NCI-H526 treated with DMSO at 0.1 percent for 48 hours (cell line): ENCODE measurements around the gene DOHH.
"Not testable (repeated sequence)": the region's sequence is repeated elsewhere in the genome, so short reads cannot be mapped to it uniquely, and the experiment has no call there.

ENCODE experiments used
- DNase-seq: peaks from one replicate; lab custom pipeline; 2025; lab: John Stamatoyannopoulos, UW

Gene DOHH

DNA sequence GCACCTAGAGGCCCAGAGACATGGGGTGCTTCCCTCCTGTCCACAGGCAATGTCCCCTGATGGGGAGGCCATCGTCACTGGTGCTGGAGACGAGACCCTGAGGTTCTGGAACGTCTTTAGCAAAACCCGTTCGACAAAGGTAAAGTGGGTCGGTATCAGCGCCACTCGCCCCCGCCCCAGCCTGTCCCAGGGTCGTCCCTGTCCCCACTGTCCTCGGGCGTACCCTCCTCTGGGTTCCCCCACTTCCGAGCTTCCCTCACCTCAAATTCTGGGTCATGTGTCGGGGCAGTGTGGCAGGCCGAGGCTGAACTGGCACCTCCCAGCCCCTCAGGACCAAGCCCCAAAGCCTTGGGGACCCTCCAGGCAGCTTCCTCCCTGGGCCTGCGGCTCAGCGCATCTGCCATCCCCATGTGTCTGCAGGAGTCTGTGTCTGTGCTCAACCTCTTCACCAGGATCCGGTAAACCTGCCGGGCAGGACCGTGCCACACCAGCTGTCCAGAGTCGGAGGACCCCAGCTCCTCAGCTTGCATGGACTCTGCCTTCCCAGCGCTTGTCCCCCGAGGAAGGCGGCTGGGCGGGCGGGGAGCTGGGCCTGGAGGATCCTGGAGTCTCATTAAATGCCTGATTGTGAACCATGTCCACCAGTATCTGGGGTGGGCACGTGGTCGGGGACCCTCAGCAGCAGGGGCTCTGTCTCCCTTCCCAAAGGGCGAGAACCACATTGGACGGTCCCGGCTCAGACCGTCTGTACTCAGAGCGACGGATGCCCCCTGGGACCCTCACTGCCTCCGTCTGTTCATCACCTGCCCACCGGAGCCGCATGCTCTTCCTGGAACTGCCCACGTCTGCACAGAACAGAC, 34.1 kb upstream of the DOHH start:
- no peak for DNase-seq

DNA sequence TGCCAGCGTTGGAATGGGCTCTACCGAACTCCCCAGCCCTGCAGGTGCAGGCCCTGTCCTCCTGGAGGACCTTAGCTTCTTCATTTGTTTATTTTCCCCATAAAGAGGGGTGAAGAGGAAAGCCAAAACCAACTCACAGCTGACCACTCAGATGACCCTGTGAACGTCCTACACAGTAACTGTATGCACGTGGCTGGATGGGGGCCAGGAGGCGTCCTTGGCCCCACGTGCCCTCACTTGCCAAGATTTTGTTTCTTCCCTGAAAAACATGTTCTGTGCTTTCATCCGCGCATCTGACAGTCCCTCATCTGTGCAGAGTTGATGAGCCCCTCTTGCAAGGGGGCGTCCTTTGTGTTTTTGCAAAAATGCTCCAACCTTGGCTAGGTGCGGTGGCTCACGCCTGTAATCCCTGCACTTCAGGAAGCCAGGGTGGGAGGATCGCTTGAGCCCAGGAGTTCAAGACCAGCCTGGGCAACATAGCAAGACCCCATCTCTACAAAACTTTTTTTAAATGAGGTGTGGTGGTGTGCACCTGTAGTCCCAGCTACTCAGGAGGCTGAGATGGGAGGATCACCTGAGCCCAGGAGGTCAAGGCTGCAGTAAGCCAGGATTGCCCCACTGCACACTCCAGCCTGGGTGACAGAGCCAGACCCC, 33.2 kb upstream of the DOHH start:
- DNase-seq = no peak

DNA sequence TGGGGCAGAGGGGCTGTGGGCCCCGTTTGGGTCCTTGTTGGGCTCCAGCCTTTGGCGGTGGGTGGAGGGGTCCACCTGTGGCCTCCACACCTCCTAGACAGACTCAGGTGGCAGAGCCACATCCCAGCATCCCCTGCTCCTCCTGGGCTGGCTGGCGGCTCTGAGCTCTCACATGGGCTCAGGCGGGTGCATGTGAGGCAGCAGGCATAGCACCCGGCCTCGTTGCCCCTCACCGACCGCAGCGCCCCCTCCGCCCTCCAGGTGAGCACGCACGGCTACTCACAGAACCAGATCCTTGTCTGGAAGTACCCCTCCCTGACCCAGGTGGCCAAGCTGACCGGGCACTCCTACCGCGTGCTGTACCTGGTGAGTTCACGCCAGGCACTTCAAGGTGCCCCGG, 32.6 kb upstream of the DOHH start:
- DNase-seq = no peak

DNA sequence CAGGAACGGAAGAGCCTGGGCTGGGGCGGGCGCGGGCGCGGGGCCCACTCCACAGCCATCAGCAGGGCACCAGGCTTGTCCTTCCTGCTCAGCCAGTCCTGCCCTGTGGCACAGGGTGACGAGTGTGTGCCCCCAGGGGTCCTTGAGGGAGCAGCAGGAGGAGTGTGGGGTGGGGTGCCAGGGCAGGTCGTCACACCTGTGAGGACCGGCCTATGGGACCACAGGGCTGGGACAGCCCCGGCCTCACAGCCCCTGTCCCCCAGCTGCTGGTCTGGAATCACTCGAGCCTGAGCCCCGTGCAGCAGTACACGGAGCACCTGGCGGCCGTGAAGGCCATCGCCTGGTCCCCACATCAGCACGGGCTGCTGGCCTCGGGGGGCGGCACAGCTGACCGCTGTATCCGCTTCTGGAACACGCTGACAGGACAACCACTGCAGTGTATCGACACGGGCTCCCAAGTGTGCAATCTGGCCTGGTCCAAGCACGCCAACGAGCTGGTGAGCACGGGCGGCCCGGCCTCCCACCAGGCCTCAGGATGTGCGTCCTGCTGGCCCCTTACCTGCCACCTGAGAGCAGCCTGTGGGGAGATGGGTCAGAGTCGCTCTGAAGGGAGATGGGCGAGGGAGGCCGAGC, 31.8 kb upstream of the DOHH start:
- no peak for DNase-seq

DNA sequence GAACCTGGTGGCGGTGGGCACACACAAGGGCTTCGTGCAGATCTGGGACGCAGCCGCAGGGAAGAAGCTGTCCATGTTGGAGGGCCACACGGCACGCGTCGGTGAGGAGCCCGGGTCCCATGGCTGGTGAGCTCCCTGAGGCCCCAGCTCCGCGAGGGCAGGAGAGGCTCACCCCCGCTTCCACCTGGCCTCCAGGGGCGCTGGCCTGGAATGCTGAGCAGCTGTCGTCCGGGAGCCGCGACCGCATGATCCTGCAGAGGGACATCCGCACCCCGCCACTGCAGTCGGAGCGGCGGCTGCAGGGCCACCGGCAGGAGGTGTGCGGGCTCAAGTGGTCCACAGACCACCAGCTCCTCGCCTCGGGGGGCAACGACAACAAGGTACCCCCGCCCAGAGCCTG, 31.2 kb upstream of the DOHH start:
- no peak for DNase-seq

DNA sequence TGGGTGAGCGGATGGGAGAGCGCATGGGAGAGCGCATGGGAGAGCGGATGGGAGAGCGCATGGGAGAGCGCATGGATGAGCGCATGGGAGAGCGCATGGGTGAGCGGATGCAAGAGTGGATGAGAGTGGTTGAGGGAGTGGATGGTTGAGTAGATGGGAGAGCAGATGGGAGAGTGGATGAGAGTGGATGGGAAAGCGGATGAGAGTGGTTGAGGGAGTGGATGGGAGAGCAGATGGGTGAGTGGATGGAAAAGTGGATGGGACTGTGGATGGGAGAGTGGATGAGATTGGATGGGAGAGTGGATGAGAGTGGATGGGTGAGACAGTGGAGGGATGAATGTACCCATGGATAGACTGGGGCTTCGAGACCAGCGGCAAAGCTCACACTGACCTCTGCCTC, 29.9 kb upstream of the DOHH start:
- DNase-seq = no peak

DNA sequence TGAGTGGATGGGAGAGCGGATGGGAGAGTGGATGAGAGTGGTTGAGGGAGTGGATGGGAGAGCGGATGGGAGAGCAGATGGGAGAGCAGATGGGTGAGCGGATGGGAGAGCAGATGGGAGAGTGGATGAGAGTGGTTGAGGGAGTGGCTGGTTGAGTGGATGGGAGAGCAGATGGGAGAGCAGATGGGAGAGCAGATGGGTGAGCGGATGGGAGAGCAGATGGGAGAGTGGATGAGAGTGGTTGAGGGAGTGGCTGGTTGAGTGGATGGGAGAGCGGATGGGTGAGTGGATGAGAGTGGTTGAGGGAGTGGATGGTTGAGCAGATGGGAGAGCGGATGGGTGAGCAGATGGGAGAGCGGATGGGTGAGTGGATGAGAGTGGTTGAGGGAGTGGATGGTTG, 28.8 kb upstream of the DOHH start:
- not testable (repeated sequence) for DNase-seq

DNA sequence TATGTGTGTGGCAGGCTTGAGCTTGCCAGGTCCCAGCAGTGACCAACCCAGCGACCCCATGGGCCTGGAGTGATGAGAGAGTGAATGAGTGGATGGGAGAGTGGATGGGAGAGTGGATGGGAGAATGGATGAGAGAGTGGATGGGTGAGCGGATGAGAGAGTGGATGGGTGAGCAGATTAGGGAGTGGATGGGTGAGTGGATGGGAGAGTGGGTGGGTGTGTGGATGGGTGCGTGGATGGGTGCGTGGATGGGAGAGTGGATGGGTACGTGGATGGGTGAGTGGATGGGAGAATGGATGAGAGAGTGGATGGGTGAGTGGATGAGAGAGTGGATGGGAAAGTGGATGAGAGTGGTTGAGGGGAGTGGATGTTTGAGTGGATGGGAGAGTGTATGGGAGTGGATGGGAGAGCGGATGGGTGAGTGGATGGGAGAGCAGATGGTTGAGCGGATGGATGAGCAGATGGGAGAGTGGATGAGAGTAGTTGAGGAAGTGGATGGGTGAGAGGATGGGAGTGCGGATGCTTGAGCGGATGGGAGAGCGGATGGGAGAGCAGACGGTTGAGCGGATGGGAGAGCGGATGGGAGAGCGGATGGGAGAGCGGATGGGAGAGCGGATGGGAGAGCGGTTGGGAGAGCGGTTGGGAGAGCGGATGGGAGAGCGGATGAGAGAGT, 28.2 kb upstream of the DOHH start:
- DNase-seq = no peak

DNA sequence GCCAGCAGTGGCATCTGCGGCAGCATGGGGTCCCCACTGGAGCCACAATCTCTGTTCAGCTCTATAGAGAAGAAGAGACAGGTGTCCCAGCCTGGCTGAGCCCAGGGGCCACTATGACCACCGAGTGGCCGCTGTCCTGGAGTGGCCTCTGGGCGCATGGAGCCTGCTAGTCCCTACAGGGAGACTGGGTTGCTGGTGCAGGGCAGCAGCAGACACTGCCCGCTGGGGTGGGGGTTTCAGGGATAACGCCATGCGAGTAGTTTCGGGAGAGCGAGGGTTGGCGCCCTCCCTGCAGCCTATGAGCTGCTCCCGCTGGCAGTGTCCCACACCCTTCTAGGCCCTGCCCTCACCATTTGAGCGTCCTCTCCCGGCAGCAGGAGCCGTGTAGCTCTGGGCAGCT, 27.6 kb upstream of the DOHH start:
- DNase-seq = no peak

DNA sequence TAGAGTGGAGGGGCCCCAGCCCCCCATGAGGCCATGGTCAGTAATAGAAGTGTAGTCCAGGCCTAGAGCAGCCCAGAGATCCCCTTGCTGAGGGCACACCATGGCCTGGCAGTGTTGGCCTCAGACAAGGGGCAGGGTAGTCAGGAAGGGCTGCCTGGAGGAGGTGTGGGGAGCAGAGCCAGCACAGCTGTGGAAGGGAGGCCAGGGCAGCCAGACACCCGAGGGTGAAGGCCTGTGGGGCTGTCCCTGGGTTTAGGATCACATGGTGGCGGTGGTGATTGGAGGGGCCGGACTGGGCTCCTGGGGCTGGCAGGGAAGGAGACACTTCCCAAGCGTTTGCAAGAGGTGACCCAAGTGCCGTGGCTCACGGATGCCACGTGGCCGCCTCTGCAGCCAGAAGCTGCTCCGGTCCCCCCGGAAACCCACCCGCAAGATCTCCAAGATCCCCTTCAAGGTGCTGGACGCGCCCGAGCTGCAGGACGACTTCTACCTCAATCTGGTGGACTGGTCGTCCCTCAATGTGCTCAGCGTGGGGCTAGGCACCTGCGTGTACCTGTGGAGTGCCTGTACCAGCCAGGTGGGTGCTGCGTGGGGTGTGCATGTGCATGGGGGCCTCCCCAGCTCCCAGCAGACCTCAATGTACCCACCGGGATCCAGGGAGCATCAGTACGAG, 26.9 kb upstream of the DOHH start:
- DNase-seq = no peak

DNA sequence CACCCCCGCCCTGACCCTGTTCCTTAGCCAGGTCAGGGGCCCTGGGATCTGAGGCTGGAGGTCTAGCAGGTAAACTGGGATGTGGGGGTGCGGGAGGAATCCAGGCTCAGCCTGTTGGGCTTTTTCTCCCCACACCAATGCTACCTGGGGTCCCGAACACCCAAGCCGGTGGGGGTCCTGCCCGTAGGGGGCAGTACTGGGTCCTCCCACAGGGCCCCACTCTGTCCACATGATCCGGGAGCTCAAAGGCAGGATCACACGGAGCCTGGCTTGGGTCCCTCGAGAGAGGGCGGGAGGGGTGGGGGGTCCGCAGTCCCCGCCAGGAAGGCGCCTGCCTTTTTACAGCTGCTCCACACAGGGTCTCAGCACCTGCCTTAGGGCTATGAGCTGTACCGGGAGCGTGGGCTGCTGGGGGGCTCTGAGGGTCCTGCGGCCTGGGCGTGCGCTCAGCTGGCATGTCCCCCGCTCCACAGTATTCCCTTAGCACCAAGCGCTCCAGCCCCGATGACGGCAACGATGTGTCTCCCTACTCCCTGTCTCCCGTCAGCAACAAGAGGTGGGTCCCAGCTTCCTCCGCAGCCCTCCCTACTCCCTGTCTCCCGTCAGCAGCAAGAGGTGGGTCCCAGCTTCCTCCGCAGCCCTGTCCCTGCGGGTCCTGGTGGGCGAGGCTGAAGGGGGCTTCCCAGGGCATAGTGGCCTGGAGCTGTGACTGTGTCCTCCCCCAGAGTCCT, 26.2 kb upstream of the DOHH start:
- DNase-seq = no peak

DNA sequence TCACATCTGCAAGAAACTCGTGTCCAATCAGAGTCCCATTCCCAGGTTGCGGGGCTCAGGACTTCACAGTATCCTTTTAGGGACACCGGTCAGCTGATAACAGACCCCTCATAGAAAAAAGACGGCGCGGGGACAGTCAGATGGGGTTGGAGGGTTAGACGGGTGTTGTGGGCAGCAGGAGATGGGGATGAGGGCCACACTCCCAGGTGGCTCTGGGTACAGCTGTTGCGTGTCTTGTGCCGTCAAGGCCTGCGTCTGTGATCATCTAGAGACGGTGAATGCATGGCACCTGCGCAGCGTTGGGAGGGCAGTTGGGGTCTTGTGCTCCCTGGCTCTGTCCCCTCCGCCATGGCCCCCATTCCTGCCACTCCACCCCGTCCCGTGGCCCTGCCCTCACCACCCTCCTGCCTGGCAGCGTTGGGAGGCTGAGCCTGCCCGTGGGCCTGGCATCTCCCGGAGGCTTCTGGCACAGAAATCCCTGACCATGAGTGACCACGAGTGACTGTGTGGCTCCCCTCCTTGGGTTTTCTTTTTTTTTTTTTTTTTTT, 24.5 kb upstream of the DOHH start:
- no peak for DNase-seq

DNA sequence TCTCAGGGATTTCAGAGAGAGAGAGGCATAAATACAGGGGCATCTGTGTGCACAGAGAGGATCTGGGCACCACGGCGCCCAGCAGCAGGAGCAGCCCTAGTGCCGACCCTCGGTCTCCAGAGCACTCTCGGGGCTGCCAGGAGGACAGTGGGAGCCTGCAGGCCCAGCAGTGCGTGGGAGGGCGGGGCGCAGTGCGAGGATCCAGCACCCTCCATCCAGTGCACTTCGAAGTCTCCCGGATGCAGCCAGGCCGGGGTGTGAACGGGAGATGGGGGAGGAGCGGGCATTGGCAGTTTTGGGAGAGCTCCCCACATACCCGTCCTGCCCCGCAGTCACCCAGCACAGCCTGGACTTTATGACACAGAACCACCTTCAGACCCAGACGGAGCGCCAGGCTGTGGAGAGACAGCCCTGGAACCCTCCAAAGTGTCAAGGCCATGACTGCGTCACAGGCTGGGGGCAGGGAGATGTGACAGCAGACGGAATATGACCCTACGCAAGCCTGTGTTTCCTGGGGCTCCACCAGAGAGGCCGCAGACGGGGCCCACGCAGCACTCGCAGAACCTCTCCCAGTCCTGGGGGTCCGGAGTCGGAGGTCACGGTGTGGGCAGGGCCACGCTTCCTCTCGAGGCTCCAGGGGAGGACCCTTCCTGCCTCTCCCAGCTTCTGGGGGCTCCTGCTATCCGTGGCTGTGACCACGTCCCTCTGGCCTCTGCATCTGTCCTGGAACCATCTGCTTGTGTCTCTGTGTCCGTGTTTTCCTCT, 23.8 kb upstream of the DOHH start:
- no peak for DNase-seq

DNA sequence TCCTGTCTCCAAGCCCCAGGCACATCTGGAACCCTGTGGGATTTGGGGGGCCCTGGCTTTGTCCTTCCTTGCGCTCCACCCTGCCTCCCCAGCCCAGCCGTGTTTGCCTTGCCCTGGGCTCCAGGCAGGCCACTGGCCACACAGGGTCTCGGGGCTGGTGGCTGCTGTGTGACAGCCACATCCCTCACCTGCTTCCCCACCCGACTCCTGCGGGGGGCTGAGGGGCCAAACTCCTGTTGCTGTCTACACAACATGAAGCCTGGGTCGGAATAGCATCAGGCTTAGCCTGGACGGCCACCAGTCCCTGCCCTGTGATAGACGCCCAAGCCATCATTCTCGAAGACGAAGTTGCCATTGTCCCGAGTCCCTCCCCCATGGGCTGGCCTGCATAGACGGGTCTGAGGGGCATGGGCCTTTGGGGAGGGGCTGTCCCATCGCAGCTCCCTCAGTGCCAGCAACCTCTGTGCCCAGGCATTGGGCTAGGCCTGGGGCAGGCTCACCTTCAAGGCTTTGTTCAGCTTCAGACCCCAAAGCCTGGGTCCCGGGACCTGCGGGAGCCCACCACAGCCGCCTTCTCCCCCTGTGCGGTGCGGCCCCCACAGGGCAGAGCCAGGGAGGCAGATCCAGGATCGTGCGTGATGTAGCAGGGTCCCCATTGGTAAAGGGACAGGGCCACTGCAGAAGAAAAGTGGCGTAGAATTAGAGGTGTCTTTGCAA, 23.0 kb upstream of the DOHH start:
- no peak for DNase-seq

DNA sequence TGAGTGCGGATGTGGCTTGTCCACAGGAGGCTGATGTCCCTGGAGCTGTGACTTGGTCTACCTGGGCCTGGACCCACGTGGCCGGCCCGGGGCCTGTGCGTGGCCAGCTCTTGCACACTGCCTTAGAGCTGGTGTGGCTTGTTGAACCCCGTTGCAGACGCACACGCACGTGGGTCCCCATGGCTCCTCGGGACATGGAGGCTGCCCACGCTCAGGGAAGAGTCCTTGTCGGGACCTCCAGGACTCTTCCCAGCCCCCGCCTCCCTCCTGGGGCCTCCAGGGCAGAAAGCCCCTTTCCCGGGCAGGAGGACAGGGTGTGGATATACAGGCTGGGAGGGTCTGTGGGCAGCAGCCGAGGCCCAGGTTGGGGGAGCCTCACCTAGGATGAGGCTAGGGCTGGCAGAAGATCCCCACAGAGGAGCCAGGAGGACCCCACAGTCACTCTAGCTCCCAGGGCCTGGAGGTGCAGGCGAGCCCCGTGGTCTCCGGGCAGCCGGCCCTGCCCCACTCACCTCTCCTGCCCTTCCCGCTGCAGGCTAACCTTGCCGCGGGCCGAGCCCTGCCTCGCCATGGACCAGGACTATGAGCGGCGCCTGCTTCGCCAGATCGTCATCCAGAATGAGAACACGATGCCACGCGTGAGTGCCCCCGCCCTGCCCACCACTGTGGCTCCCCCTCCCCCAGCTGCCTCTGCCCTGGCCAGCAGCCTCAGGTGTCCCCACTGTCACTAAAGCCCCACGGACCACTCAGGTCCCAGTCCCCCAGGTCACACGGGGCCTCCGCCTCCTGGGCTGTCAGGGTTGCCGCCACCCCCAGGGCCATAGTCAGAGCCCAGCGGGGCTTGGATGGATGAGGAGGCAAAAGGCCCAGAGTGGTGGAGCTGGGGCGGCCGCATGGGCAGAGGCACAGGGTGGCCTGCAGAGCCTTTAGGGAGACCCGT, 22.2 kb upstream of the DOHH start:
- DNase-seq = no peak

DNA sequence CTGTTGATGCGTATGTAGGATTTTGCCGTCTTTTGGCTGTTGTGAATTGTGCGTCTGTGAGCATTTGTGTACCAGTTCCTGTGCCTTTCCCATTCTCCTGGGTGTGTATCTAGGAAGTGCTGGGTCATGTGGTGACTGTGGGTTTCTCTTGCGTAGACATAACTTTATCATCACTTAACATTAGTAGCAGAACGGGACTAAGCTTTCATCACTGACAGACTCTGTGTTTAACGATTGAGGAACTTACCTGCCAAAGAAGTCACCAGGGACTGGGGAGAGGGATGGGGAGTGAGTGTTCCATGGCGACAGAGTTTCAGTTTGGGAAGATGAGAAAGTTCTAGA, 20.6 kb upstream of the DOHH start:
- no peak for DNase-seq

DNA sequence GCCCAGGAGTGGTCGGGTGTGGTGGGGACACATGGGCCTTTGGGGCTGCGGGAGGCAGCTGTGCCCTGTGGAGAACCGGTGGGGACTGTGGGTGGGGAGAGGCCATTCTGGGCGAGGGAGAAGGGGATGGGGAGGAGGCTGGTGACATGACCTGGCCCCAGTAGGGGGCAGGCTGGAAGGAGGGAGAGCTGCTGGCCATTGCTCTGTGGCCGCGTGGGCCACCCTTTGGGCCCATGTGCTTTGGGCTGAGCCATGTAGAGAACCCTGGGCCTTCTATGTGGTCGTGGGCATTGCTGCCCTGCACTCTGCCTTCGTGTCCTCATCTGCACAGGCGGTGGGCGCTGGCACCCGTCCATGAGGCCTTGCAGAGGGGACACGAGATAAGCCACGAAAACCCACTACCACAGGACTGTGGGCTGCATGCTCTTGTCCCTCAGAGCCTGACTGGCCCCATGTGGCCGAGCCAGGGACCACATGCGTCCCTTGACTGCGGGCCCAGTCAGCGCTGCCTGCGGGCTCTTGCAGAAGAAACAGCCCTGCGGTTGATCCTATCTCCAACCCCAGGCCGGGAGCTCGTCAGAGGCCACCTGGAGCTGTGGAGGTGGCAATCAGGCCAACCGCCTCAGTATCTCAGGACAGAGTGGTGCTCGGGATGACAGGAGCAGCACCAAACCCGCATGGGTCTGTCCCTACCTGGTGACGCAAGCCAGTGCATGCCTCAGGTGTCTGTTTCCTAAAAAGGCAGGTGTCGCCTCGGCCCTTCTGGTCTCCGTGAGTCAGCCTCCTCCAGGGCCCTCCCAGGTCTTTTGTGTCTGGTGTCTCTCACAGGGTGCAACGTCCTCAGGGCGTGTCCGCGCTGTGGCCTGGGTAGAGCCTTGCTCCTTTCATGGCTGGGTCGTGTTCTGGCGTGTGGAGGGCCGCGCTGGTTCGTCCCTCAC, 20.0 kb upstream of the DOHH start:
- no peak for DNase-seq

DNA sequence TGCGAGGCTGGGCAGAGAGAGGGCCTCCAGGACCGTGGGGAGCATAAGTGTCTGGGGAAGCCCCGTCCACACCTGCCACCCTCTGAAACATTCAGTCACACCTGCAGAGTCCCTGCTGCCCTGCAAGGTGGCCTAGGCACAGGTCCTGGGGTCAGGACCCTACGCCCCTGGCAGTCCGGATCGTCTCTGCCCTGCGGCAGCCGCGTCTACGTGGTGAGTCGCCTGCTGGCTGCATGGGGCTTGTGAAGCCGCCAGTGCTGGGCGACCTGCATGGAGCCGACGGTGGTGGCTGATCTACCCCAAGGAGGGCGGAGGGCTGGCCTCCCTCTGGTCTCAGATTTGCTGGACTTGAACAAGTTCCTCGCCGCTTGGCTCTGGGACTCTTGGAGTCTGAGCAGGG, 18.7 kb upstream of the DOHH start:
- DNase-seq = no peak
